EL (cell line): ENCODE measurements around the gene RALGDS.
"Not testable (repeated sequence)": the region's sequence is repeated elsewhere in the genome, so short reads cannot be mapped to it uniquely, and the experiment has no call there.

Source experiments
- DNase-seq: peaks from one replicate; pipeline ENCODE4 v3.0.0-alpha.2; 2016

The RALGDS gene

GRCh38 chr9:133063500-133064231 is 57.4 kb downstream of the RALGDS start:
- no peak for DNase-seq

DNA sequence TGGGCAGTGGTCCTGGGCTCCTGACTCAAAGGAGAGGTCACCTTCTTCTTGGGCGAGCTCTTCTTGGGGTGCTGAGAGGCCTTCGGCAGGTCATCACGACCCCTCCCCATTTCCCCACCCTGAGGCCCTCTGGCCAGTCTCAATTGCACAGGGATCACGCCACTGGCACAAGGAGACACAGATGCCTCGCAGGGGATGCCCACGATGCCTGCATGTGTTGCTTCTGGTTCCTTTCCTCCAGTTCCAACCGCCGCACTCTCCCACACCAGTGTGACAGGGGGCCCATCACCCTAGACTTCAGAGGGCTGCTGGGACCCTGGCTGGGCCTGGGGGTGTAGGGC is 57.9 kb downstream of the RALGDS start:
- DNase-seq = no peak

DNA sequence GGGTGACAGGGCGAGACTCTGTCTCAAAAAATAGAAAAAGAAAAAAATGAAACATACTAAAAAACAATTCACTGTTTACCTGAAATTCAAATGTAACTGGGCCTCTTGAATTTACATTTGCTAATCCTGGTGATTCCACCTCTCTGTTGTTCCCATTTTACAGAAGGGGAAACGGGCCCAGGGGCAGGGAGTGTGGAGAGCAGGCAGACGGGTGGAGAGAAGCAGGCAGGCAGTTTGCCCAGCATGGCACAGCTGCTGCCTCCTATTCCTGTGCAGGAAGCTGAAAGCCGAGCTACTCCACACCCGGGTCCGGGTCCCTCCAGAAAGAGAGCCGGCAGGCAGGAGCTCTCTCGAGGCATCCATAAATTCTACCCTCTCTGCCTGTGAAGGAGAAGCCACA is 58.5 kb downstream of the RALGDS start:
- DNase-seq = not testable (repeated sequence)

DNA sequence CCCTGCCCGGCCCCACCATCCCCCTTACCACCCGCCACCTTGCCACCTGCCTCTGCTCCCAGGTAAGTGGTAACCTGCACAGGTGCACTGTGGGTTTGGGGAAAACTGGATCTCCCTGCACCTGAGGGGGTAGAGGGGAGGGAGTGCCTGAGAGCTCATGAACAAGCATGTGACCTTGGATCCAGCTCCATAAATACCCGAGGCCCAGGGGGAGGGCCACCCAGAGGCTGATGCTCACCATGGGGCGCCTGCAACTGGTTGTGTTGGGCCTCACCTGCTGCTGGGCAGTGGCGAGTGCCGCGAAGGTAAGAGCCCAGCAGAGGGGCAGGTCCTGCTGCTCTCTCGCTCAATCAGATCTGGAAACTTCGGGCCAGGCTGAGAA is 59.3 kb downstream of the RALGDS start, which contains the start of gene CEL:
Gene CEL, plus strand, starts transcription at position 218 of the 382 bp plus-strand sequence. Its CDS starts 22 bp downstream, at position 240.
- DNase-seq = not testable (repeated sequence)

DNA sequence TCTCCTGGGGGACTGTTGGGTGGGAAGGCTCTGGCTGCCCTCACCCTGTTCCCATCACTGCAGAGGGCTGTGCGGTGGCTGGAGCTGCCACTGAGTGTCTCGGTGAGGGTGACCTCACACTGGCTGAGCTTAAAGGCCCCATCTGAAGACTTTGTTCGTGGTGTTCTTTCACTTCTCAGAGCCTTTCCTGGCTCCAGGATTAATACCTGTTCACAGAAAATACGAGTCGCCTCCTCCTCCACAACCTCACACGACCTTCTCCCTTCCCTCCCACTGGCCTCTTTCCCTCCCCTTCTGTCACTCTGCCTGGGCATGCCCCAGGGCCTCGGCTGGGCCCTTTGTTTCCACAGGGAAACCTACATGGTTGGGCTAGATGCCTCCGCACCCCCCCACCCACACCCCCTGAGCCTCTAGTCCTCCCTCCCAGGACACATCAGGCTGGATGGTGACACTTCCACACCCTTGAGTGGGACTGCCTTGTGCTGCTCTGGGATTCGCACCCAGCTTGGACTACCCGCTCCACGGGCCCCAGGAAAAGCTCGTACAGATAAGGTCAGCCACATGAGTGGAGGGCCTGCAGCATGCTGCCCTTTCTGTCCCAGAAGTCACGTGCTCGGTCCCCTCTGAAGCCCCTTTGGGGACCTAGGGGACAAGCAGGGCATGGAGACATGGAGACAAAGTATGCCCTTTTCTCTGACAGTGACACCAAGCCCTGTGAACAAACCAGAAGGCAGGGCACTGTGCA is 59.8 kb downstream of the RALGDS start:
- not testable (repeated sequence) for DNase-seq

- DNase-seq = no peak
Measured at GRCh38 chr9:133060417-133060841, 60.6 kb downstream of the RALGDS start.

GRCh38 chr9:133059623-133060022 is 61.4 kb downstream of the RALGDS start:
- DNase-seq = no peak

DNA sequence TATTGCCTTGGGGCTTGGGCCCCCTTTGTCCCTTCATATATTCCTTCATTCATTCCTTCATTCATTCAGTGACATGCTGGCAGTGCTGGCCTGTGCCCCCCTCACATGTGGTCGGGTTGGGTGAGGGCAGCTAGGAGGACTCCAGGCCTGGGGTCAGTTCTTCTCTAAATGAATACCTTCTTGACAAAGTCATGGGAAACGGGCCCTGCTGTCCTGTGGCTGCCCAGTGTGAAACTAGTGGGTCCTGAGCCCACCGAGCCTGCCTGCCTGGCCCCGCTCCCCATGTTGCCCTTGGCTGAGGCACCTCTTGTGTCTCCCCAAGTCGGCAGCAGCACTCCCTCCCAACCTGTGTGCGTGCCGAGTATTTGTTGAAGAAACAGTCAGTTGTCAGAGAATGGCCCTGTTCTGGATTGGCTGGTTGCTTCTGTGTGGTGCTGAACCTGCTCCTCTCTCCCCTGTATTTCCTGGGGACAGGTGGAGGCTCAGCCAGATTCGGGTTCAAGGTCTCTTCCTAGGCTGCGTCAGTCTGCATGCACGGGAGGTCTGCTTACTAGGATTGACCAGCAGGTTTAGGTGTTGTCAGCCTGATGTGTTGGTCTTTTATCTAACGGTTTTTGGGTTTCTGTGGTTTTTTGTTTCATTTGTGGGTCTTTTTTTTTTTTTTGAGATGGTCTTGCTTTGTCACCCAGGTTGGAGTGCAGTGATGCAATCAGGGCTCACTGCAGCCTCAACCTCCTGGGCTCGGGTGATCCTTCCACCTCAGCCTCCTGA is 62.3 kb downstream of the RALGDS start:
- DNase-seq = no peak

DNA sequence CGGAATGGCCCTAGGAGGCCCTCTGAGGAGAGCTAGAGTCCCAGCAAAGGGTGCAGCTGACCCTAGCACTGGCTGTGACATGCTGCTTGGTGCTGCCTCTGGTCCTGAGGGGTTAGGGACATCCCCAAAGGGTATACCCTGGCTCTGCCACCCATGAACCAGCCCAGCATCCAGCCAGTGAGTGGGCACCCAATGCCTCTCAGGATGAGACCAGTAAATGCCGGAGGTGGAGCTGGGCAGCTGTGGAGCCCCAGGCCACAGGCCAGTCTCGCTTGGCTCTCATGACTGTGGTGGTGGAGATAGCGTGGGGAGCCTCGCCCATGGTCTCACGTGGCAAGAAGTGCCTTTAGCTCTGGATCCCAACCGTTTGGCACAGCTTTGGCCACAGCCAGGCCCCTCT is 63.0 kb downstream of the RALGDS start:
- DNase-seq = no peak

DNA sequence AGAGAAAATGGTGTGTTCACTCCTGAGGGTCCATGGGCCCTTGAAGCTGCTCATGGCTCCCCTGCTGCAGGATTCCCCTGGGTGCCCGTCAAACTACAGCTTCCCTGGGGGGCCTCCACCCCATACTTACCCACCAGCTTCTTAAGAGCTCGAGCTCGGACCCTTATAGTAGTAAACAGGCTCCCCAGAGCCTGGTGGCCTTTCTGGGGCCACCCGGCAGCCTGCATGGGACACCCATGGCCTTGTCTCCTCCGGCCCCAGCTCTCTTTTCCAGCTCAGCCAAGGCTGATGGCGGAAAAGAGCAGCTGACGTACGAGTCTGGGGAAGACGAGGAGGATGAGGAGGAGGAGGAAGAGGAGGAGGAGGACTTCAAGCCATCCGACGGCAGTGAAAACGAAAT is 63.5 kb downstream of the RALGDS start:
- DNase-seq = no peak

GRCh38 chr9:133057006-133057405 is 64.0 kb downstream of the RALGDS start:
- no peak for DNase-seq

- DNase-seq = no peak
Measured at GRCh38 chr9:133056533-133056932, 64.5 kb downstream of the RALGDS start.

- DNase-seq = no peak
Measured at GRCh38 chr9:133055788-133056420, 65.1 kb downstream of the RALGDS start.

GRCh38 chr9:133054966-133055365 is 66.1 kb downstream of the RALGDS start:
- DNase-seq = peak; percentile 96

DNA sequence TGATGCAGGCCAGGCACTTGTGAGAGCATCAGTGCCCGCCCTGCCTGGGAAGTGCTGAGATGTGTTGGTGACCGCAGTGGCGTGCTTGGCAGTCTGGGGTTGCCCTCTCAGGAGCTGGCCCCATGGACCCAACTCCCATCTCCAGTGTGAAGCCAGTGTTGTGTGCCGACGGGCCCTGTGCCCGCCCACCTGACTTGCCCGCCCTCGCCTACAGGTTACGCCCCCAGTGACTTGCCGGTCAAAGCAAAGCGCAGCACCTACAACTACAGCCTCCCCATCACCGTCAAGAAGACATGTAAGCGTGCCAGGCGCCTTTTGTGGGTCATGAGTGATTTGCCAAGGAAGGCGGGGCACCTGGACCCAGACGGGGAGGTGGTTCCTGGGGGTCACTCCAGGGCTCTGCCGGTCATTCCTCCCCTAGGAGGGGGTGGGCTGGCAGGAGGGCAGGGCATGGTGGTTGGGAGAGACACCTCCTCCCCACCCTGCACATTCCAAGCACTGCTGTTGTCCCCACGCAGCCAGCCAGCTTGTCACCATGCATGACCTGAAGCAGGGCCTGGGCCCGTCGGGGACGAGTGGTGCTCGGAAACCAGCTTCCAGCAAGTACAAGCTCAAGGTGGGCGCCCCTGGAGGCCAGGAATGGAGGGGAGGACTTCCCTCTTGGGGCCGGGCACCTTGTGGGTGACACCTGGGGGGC is 66.7 kb downstream of the RALGDS start:
- no peak for DNase-seq

DNA sequence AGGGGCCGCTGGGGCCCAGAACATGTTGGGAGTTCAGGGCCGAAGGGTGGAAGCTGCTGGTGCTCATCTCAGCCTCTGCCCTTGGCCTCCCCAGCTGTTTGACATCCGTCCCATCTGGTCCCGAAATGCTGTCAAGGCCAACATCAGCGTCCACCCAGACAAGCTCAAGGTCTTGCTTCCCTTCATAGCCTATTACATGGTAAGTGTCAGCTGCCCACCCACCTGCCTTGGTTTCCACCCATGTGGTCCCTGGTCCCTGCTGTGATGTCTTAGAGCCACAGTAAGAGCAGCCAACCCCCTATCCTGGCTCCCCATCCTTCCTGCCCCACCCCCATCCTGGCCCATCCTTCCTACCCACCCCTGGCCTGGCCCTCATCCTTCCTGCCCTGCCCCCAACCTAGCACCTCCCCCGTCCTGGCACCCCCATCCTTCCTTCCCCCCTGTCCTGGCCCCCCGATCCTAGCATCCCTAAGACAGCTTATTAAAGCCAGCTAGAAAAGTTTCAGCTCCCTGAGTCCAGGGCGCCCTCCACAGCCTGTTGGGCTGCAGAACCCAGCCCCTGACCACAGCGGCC is 69.0 kb downstream of the RALGDS start:
- no peak for DNase-seq

- no peak for DNase-seq
Measured at GRCh38 chr9:133051281-133051900, 69.6 kb downstream of the RALGDS start.

DNA sequence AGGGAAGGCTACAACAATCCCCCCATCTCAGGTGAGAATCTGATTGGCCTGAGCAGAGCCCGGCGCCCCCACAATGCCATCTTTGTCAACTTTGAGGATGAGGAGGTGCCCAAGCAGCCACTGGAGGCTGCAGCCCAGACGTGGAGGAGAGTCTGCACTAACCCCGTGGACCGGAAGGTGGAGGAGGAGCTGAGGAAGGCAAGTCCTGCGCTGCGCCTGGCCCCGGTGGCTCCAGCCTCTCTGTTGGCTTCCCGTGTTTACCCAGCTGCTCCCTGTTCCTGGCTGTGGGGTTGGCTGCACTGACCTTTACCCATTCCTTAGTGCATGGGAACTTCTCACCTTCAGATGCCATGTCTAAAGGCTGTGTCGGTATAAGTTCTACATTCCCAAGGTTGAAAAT is 70.3 kb downstream of the RALGDS start:
- DNase-seq = no peak

DNA sequence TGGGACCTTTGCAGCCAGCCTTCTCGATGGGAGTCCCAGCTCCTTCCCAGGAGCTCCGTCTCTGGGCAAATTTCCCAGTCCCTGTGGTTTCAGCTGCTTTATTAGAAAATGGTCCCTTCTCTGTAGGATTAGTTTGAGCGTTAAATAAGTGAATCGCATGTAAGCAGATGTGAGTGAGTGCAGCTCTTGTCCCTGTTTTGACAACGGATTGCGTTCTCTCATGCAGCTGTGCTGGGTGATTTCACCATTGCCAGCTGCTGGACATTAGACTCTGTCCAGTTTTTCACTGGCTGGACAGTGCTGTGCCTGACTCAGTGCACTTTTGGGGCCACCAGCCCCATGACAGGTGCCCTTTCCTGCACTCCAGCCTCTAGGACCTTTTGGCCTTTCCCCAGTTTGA is 70.9 kb downstream of the RALGDS start:
- DNase-seq = peak; percentile 34

DNA sequence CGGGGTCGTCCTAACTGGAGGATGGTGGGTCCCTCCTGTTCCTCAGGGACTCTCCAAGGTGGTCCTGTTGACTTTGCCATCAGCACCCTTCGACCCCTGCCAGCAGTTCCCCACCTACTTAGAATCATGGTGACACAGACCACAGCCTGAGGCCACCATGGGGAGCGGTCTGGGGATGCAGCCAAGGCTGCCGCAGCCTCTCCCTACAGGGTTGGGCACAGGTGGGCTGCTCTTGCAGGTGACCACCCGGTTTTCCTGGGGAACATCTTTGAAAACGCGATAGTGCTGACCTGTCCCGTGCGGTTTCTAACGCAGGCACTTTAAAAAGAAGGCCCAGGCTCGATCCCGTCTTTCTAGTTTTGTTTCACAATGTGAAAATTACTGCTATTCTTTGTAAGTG is 72.0 kb downstream of the RALGDS start:
- DNase-seq = no peak

- peak; percentile 30 for DNase-seq
Measured at GRCh38 chr9:133048595-133048994, 72.4 kb downstream of the RALGDS start.
